K562 treated with DMSO at 1 percent for 4 hours (cell line): Measurements from ENCODE around the gene DCN. TPM values are rescaled to one million over a fixed set of nuclear protein-coding genes. Genes with fewer than 3 reads are reported as not detected.

Experiments
- total RNA-seq: library from RNA; unstranded; fragments of 300-600 nt; gene quantifications from 2 replicates; pipeline ENCODE4 v1.2.3, GENCODE V29; 2022; ENCODE audit not compliant: insufficient read depth

Gene DCN, protein sequence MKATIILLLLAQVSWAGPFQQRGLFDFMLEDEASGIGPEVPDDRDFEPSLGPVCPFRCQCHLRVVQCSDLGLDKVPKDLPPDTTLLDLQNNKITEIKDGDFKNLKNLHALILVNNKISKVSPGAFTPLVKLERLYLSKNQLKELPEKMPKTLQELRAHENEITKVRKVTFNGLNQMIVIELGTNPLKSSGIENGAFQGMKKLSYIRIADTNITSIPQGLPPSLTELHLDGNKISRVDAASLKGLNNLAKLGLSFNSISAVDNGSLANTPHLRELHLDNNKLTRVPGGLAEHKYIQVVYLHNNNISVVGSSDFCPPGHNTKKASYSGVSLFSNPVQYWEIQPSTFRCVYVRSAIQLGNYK
- not detected in 2 replicates for total RNA-seq

DNA sequence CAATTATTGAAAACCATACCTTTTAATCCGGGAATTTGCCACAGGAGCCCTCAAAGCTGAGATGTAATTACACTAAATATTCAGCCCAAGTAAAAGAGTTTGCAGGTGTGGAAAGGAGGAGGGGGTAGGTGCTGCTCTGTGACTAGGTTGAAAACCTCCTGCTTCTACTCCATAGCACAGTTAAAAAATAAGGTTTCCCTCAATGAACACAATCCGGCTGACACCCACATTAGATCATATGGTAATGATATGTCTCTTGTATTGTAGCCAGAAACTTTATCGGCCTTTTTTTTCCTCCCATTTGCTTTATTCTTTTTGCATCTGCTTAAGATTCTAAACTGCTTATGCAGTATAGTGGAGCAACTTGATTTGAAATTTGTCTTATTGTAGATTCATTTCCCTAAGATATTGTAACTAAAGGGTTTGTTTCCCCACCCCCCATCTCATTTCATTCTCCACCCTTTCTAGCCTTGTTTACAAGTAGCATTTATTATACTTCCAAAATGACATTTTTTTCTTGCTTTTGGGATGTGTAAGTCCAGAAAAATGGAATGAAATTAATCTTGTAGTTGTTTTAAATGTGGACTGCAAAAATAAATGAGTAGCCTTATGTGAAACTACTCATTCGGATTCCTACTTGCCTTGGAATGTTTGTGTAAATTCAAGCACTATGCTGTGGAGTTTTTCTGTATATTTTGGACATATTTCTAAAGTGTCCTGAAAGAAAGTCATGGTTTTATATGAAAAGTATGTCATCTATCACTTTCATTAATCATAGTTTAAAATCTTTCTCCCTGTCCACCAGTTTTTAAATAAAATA lies at the start of gene DCN:
TSS of gene DCN (minus strand) at position 182 of the 820 bp plus-strand sequence. CDS start 4,265 bp downstream, outside the sequence.

DNA sequence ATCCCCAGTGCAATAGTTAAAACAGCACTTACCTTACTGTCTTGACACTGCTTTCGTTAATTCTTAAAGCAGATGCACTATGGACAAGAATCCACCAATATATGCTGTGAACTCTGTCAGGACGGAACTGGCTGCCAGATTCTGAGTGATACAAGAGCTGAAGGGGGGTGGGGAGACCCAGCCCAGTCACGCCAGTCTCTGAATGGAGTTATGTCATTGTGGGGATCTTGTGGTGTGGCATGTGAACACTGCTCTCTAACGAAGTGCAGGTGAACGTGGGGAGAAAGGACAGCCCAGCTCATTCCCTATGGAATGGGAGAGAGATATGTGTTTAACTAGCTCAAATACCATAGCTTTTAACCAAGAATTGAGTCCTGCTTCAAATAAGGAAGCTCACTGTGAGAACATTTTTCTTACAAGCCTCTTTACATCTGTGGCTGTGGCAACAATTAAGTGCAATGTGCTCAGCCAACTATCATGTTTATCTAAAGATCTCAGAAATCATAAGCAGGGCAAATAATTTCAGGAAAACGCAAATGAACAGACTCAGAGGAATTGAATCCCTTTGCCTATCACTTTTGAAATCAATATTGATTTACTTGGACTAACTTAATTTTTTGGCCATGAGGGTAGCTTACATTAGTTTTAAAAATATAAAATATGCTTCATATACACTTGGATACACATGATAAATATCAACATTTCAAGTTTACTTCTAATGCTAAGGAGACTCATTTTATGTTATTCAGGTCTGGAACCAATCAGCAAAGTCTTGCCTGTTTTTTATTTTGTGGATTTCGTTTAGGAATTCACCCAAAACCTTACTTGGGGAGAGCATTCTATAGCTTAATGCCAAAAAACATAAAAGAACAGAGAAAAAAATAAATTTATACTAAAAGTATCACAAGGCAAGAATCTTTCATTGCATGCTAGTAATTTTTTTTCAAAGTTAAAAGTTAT lies 71.0 kb downstream of the DCN start, which contains the start of gene LUM:
TSS of gene LUM (minus strand) at position 129 of the 960 bp plus-strand sequence. CDS start 2,515 bp downstream, outside the sequence.

Other genes with a start within 250 kb of the DCN start
- gene CCER1, start 227.6 kb downstream of the DCN start, total RNA-seq = not detected in 2 replicates
- gene EPYC, start 177.8 kb downstream of the DCN start, total RNA-seq = not detected in 2 replicates
- not detected in 2 replicates for gene KERA, start 124.8 kb downstream of the DCN start, total RNA-seq
- not detected in 2 replicates for gene LUM, start 71.3 kb downstream of the DCN start, total RNA-seq